DMS79 (cell line): ENCODE results near the gene EEPD1.
"Not testable (repeated sequence)": the region's sequence is repeated elsewhere in the genome, so short reads cannot be mapped to it uniquely, and the experiment has no call there.

Experiments used
- DNase-seq: peaks from one replicate; lab custom pipeline; 2025; lab: John Stamatoyannopoulos, UW

The EEPD1 gene

GRCh38 chr7:36129048-36129534 is 24.0 kb upstream of the EEPD1 start:
- no peak for DNase-seq

GRCh38 chr7:36130236-36130945 is 22.7 kb upstream of the EEPD1 start:
- DNase-seq: no peak

- DNase-seq: no peak
Observed at GRCh38 chr7:36131026-36131425, 22.0 kb upstream of the EEPD1 start.

GRCh38 chr7:36131499-36131898 is 21.6 kb upstream of the EEPD1 start:
- DNase-seq: no peak

DNA sequence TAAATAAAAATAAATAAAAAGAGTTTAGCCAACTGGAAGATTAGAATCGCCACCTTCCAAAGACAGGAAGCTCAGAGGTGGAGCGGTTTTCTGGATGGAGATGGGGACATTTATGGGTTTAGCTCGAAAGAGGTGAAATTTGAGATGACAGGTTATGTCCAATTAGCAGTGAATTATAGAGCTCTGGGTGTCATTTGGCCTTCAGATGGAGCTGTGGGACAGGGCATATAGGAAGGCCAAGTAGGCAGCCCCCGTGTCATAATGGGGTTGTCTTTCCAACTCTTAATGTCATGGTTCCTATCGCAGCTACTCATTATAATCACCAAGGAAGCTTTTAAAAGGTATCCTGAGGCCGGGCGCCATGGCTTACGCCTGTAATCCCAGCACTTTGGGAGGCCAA is 21.0 kb upstream of the EEPD1 start:
- DNase-seq: no peak

GRCh38 chr7:36135700-36136099 is 17.4 kb upstream of the EEPD1 start:
- no peak for DNase-seq

- DNase-seq: no peak
Observed at GRCh38 chr7:36137258-36137657, 15.8 kb upstream of the EEPD1 start.

DNA sequence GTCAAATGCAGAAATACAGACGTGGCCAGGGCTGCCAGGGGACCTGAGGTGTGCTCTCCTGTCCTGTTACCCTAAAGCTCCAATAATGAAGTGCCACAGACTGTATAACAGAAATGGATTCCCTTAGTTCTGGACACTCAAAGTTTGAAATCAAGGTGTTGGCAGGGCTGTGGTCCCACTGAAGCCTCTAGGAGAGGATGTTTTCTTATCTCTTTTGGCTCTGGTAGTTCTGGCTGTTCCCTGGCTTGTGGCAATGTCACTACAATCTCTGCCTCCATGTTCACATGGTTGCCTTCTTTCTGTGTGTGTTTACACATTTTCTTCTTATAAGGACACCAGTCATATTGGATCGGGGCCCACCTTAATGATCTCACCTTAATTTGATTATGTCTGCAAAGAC is 15.3 kb upstream of the EEPD1 start:
- DNase-seq: no peak

DNA sequence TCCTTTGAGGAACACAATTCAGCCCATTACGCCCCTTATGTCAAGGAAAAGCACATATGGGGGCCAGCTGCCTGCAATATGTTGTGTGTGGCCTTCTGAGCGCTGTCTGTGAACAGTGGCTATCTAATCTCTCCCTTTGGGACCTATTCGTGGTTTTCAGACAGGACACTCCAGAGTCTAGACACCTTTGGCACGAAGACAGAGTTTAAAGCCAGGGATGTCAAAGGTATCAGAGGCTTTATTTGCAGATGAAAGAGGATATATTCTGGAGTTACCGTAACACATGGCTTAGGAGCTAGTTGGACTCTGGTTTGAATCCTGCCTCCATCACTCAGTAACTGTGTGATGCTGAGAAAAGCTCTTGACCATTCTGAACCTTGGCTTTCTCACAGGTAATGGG is 14.8 kb upstream of the EEPD1 start:
- no peak for DNase-seq

- DNase-seq: no peak
Observed at GRCh38 chr7:36141351-36141750, 11.7 kb upstream of the EEPD1 start.

GRCh38 chr7:36141850-36142249 is 11.2 kb upstream of the EEPD1 start:
- no peak for DNase-seq

- no peak for DNase-seq
Observed at GRCh38 chr7:36144189-36144588, 8.9 kb upstream of the EEPD1 start.

GRCh38 chr7:36145686-36146085 is 7.4 kb upstream of the EEPD1 start:
- DNase-seq: no peak

- DNase-seq: peak; percentile 74
Observed at GRCh38 chr7:36147361-36147760, 5.7 kb upstream of the EEPD1 start.

DNA sequence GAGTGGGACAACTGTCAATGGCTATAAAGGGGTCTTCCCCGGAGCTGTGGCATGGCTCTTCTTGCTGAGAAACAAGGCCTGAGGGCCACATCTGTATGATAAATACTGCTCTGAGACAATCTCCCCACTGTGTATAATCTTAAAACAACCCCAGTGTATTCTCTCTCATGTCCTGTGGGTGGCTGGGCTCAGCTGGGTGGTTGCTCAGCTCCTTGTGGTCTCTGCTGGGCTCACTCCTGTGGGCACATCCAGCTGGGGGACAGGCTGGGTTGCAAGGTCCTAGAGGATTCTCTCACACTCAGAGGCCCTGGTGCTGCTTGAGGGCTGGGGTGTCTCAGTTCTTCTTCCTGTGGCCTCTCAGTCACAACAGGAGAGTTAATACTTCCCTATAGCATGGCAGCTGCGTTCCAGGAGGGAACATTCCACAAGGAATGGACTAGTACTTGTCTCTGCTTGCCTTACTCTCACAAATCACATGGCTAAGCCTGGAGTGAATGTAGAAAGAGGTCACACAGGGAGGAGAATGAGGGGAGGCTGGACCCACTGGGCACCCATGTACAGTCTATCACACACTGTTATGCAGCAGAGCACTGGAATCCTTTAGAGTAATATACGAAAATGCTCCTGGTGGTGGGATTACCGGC is 4.5 kb upstream of the EEPD1 start:
- DNase-seq: no peak

GRCh38 chr7:36149240-36149639 is 3.8 kb upstream of the EEPD1 start:
- not testable (repeated sequence) for DNase-seq

GRCh38 chr7:36149694-36150452 is 3.2 kb upstream of the EEPD1 start:
- no peak for DNase-seq

DNA sequence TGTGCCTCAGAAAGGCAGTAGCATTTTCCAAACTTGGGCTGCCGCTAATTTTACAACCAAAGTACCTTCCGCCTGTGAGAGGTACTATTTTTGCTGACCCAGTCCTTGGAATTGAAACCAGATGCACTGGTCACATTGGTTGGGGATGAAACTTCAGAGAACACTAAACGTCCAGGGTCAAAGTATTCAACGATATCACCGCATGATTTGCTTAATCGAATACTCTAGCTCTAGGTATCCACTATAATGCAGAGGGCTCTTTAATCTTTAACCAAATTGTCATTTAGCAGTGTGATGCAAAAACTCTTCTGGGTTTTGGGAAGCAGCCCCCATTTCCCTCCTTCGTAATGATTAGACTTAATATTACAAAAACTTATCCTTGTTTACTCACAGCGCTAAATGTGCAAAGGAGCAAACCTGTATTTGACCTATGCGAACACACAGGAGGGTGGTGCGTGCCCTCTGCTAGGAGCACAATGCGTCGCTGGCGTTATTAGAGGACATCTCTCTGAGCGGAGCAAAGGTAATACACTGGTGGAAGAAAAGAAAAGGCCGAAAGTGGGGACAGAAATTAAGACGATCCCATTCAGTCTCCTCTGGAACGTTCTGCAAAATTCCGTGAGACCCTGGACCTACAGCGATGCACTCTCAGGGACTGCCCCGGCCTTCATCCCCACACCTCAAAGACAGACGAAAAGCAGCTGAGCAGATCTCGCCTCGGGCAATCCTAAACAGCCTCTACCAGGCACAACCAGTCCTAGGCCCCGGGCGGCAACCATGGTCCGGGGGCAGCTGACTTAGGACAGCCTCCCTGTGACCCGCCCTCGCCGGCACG is 916 bp upstream of the EEPD1 start:
- no peak for DNase-seq

DNA sequence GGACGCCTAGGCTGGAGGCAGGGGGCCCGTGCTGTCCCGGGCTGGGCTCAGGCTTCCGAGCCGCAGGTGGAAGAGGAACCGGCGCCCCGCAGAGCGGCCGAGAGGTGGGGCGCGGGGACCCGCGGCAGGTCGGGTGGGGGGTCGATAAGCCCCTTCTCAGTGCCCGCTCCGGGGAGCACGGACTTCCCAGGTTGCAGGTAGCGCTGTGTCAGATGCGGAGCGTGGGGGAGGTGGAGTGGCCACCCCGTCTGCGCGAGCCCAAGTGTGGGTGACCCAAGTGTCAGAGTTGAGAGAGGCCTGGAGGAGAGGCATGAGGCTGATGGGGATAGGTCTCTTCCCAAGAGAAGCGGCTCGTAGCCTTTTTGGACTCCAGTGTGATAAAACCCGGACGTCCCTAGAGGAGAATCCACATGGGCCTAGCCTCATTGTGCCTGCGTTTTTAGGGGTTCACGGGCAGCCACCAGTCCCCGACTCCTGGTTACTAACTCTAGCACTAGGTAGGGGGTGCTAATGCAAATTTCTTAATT is 580 bp downstream of the EEPD1 start:
- no peak for DNase-seq

GRCh38 chr7:36154255-36155212 is 1.5 kb downstream of the EEPD1 start:
- DNase-seq: no peak
